HL-60 (cell line): Measurements from ENCODE around the gene COMMD10.

ENCODE experiments used
- DNase-seq, 2 experiments: peaks; one replicate each; pipeline ENCODE4 v3.0.0-alpha.2; 2010 to 2020; ENCODE audit warnings: low read depth in 1 of 2, low spot score in 1 of 2
- H3K27ac ChIP-seq: fragments of 250-450 bp; sonication (Bioruptor Pico); replicated peaks from 2 replicates; pipeline ENCODE4 v1.5.1; 2020; ENCODE audit warnings: mild to moderate bottlenecking, moderate library complexity
- H3K27me3 ChIP-seq: fragments of 250-450 bp; sonication (Bioruptor Pico); 2 replicates; pipeline ENCODE4 v1.5.1; 2021; ENCODE audit warnings: mild to moderate bottlenecking, moderate library complexity; ENCODE audit not compliant: insufficient read depth, poor library complexity, severe bottlenecking
- H3K4me3 ChIP-seq: replicated peaks from 2 replicates; pipeline ENCODE4 v1.5.1; 2011; ENCODE audit warnings: mild to moderate bottlenecking, control low read depth, low read length; ENCODE audit not compliant: insufficient read depth
- CTCF ChIP-seq: IDR thresholded peaks from one replicate; pipeline ENCODE4 v1.5.1; 2011; ENCODE audit warnings: low read length, control low read depth, inconsistent platforms; ENCODE audit not compliant: insufficient read depth
- GABPA ChIP-seq: IDR thresholded peaks from 2 replicates; pipeline ENCODE4 v1.6.1; 2012; ENCODE audit warnings: low read depth
- POLR2AphosphoS5 ChIP-seq: IDR thresholded peaks from 2 replicates; pipeline ENCODE4 v1.6.1; 2012; ENCODE audit warnings: low read depth
- REST ChIP-seq: IDR thresholded peaks from 2 replicates; pipeline ENCODE4 v1.6.1; 2012; ENCODE audit warnings: low read depth; ENCODE audit not compliant: insufficient replicate concordance
- SPI1 ChIP-seq: IDR thresholded peaks from 2 replicates; pipeline ENCODE4 v1.6.1; 2012; ENCODE audit warnings: low read depth, mild to moderate bottlenecking, borderline replicate concordance
- long read RNA-seq: library from polyadenylated mRNA; unstranded; transcript quantifications from one replicate; pipeline ENCODE4 v2.0.0, GENCODE V29; 2020

COMMD10 gene
- long read RNA-seq, transcript COMMD10-201 (7 exons, 1,469 nt): major isoform, 90 of 112 reads
- long read RNA-seq, partial matches to known transcripts: 2 of 112 reads
- long read RNA-seq, other reads (novel, unspliced or antisense): 19 of 112 reads

GRCh38 chr5:116084871-116085715, at the start of gene COMMD10:
TSS of gene COMMD10 (plus strand) at chr5:116085025.
- DNase-seq: peak; percentile 59 to 67
- H3K4me3 ChIP-seq: peak within 1 kb of the TSS; percentile 56
- peak within 1 kb of the TSS; percentile 93 for H3K27ac ChIP-seq
- H3K27me3 ChIP-seq: no peaks in the 10 kb centered on the region
- TF ChIP-seq REST: no peak
- no peak for TF ChIP-seq SPI1
- peak; percentile 79; the same call in 1 of the 2 replicates for TF ChIP-seq POLR2AphosphoS5
- TF ChIP-seq GABPA: peak; percentile 48; the same call in 1 of the 2 replicates
- TF ChIP-seq CTCF: no peak

- H3K27me3 ChIP-seq: no peaks in the 10 kb centered on the region
Measured at GRCh38 chr5:116035123-116035522, 49.7 kb upstream of the COMMD10 start.

More at GRCh38 chr5:116035123-116035522, 49.7 kb upstream of the COMMD10 start:
- no peak overlapping the region for H3K27ac ChIP-seq
- DNase-seq: no peak
- H3K4me3 ChIP-seq: no peak overlapping the region
- TF ChIP-seq REST (no peak), GABPA (no peak), SPI1 (no peak), CTCF (no peak), POLR2AphosphoS5 (no peak)
